Prostate gland (tissue), 2 donors: Measurements from ENCODE around the gene PKP4. TPM values are rescaled to one million over a fixed set of nuclear protein-coding genes. Genes with fewer than 3 reads are reported as not detected.

ENCODE experiments used
- DNase-seq: peaks from one replicate; pipeline ENCODE4 v3.0.0-alpha.2; 2019; ENCODE audit warnings: low spot score
- H3K27ac ChIP-seq, 2 donors: fragments of 200-600 bp; sonication (generic); 2 replicates each; pipeline ENCODE4 v1.5.1; 2017 to 2019
- H3K27me3 ChIP-seq: fragments of 200-600 bp; sonication (generic); replicated peaks from 2 replicates; pipeline ENCODE4 v1.5.1; 2019; ENCODE audit not compliant: insufficient read depth
- H3K36me3 ChIP-seq, 2 donors: fragments of 200-600 bp; sonication (generic); 1 replicate in 1 of 2; 2 replicates in 1 of 2; pipeline versions ENCODE4 v1.5.1 to v1.8.1; 2017 to 2019
- H3K4me1 ChIP-seq: fragments of 200-600 bp; sonication (generic); replicated peaks from 2 replicates; pipeline ENCODE4 v1.5.1; 2019
- H3K4me3 ChIP-seq, 2 donors: fragments of 200-600 bp; sonication (generic); 2 replicates each; pipeline ENCODE4 v1.5.1; 2017 to 2019
- H3K9me3 ChIP-seq: fragments of 200-600 bp; sonication (generic); 2 replicates; pipeline ENCODE4 v1.5.1; 2017
- CTCF ChIP-seq, 4 experiments: fragments of 200-600 bp in 2 of 4; fragments of 450-650 bp in 2 of 4; sonication (generic) in 2 of 4; IDR thresholded peaks; 1 replicate in 3 of 4; 2 replicates in 1 of 4; pipeline ENCODE4 v1.5.1; 2016 to 2019; ENCODE audit warnings: antibody characterized with exemption in 4 of 4, mild to moderate bottlenecking in 2 of 4, moderate library complexity in 2 of 4
- POLR2A ChIP-seq: fragments of 450-650 bp; IDR thresholded peaks from one replicate; pipeline ENCODE4 v1.6.1; 2016; ENCODE audit warnings: antibody characterized with exemption, mild to moderate bottlenecking
- POLR2AphosphoS5 ChIP-seq: sonication (generic); formaldehyde crosslinking; IDR thresholded peaks from one replicate; pipeline ENCODE4 v1.6.1; 2017; ENCODE audit warnings: antibody characterized with exemption
- WGBS: methylation state at CpG from one replicate; pipeline ENCODE4 v1.1.5; 2018; 5-methylcytosine and 5-hydroxymethylcytosine counted together
- intact Hi-C: fragments of 100-400 bp; cut with DNase I; formaldehyde crosslinking; loops from one replicate; pipeline ENCODE4 v1.14.2; 2022
- total RNA-seq, 2 donors: library from RNA; depleted of rRNA; stranded (reverse); fragments of >200 nt; gene quantifications; one replicate each; pipeline ENCODE4 v1.1.0, GENCODE V29; 2016

Gene PKP4
- total RNA-seq, 2 donors from 2014 or later, result 49.0 to 57.9 TPM

- TF ChIP-seq POLR2A (no peak), POLR2AphosphoS5 (no peak), CTCF (IDR thresholded peaks at IDR 0.05) (no peak)
- Histone ChIP-seq H3K27me3 (no peaks in the 10 kb centered on the region), H3K9me3 (no peaks in the 10 kb centered on the region), H3K27ac (no peak overlapping the region), H3K4me1 (no peaks in the 10 kb centered on the region), H3K4me3 (no peak overlapping the region), H3K36me3 (no peaks in the 10 kb centered on the region)
- intact Hi-C loops, result no loop called here
- no peak for DNase-seq
- WGBS, result 55% methylated on average over 11 of the region's 11 CpGs
Measured at GRCh38 chr2:158686210-158686691, 229.5 kb downstream of the PKP4 start.

GRCh38 chr2:158687315-158687714, 230.6 kb downstream of the PKP4 start:
- DNase-seq, result no peak
- no peaks in the 10 kb centered on the region for H3K27me3 ChIP-seq
- no peak overlapping the region for H3K4me3 ChIP-seq
- H3K9me3 ChIP-seq, result no peaks in the 10 kb centered on the region
- H3K4me1 ChIP-seq, result no peaks in the 10 kb centered on the region
- intact Hi-C loops, result no loop called here
- TF ChIP-seq POLR2A, result no peak
- no peak for TF ChIP-seq CTCF (IDR thresholded peaks at IDR 0.05)
- no peak for TF ChIP-seq POLR2AphosphoS5
- 96% methylated on average over 3 of the region's 3 CpGs for WGBS
- no peak overlapping the region for H3K27ac ChIP-seq
- no peaks in the 10 kb centered on the region for H3K36me3 ChIP-seq

GRCh38 chr2:158688721-158689120, 232.0 kb downstream of the PKP4 start:
- no peak overlapping the region for H3K27ac ChIP-seq
- intact Hi-C loops, result no loop called here
- TF ChIP-seq POLR2A, result no peak
- no peak for TF ChIP-seq POLR2AphosphoS5
- TF ChIP-seq CTCF (IDR thresholded peaks at IDR 0.05), result no peak
- no peaks in the 10 kb centered on the region for H3K27me3 ChIP-seq
- no peaks in the 10 kb centered on the region for H3K9me3 ChIP-seq
- 76% methylated on average over 4 of the region's 4 CpGs for WGBS
- H3K4me3 ChIP-seq, result no peak overlapping the region
- no peak for DNase-seq
- no peaks in the 10 kb centered on the region for H3K36me3 ChIP-seq
- no peaks in the 10 kb centered on the region for H3K4me1 ChIP-seq

GRCh38 chr2:158689391-158689790, 232.6 kb downstream of the PKP4 start:
- Histone ChIP-seq H3K36me3 (no peaks in the 10 kb centered on the region), H3K4me1 (no peaks in the 10 kb centered on the region), H3K4me3 (no peak overlapping the region), H3K27me3 (no peaks in the 10 kb centered on the region), H3K27ac (no peak overlapping the region), H3K9me3 (no peaks in the 10 kb centered on the region)
- 61% methylated on average over 5 of the region's 5 CpGs for WGBS
- DNase-seq, result no peak
- intact Hi-C loops, result no loop called here
- TF ChIP-seq POLR2A, result no peak

- H3K4me3 ChIP-seq, result no peak overlapping the region
- H3K9me3 ChIP-seq, result no peaks in the 10 kb centered on the region
- 90% methylated on average over 2 of the region's 2 CpGs for WGBS
- TF ChIP-seq POLR2A (no peak), POLR2AphosphoS5 (no peak), CTCF (IDR thresholded peaks at IDR 0.05) (no peak)
- H3K36me3 ChIP-seq, result no peaks in the 10 kb centered on the region
- H3K4me1 ChIP-seq, result no peaks in the 10 kb centered on the region
- DNase-seq, result no peak
- no peak overlapping the region for H3K27ac ChIP-seq
- intact Hi-C loops, result no loop called here
- no peaks in the 10 kb centered on the region for H3K27me3 ChIP-seq
Measured at GRCh38 chr2:158690823-158691222, 234.1 kb downstream of the PKP4 start.
